HG02678 (cell line): ENCODE data around the gene LRRC19.

Source experiments
- ATAC-seq: cut with Tn5 transposase; IDR thresholded peaks from one replicate; pipeline ENCODE4 v1.9.1; 2021; ENCODE audit warnings: mild to moderate bottlenecking, moderate library complexity; ENCODE audit not compliant: unreplicated experiment

The LRRC19 gene, protein sequence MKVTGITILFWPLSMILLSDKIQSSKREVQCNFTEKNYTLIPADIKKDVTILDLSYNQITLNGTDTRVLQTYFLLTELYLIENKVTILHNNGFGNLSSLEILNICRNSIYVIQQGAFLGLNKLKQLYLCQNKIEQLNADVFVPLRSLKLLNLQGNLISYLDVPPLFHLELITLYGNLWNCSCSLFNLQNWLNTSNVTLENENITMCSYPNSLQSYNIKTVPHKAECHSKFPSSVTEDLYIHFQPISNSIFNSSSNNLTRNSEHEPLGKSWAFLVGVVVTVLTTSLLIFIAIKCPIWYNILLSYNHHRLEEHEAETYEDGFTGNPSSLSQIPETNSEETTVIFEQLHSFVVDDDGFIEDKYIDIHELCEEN

DNA sequence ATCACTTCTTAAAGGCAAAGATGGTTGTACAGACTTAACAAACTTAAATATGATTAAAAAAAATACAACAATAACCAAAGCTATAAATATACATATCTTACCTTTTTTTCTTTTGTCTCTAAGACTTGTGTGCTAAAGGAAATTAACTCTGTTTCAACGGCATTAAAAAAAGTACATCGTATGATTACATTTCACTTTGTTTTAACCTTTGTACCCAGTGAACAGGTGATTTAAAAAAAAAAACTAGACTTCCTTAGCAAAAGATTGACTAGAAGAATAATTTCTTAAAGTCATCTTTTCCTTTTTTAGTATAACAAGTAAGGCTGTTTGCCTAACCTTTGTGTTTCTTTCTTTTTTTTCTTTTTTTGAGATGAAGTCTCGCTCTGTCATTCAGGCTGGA lies at the start of gene LRRC19:
Gene LRRC19, minus strand, starts transcription at position 182 of the 400 bp plus-strand sequence. CDS start 5,978 bp downstream, outside the sequence.
- ATAC-seq, result no peak

DNA sequence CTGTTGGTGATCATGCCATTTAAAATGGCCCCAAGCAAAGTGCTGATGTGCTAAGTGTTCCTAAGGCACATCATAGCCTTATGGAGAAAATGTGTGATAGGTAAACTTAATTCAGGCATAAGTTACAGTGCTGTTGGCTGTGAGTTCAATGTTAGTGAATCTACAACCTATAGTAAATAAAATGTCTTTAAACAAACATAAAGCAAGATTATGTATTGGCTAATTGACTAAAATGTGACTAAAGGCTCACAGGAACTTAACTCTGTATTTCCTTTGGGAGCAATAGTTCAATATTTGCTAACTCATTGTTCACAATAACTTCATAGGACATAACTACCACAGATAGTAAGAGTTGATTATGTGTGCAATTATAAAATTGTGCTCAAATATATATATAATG lies 49.4 kb upstream of the LRRC19 start:
- ATAC-seq, result no peak

DNA sequence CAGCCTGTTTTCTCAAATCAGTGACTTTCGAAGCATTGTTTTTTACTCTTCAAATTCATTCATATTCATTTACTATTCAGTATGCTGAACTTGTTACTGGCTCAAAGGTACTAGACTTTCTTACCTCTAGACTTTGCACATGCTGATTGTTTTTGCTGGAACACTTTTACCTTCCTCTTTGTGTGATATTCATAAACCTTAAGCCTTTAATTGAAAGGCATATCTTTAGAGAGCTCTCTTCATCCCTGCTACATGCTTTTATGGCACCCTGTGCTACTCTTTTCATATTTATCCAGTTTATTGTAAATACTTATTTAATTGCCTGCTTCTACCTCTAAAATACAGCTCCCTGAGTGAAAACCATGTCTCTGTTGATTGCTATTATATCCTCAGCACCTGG lies 48.7 kb upstream of the LRRC19 start:
- ATAC-seq, result no peak

DNA sequence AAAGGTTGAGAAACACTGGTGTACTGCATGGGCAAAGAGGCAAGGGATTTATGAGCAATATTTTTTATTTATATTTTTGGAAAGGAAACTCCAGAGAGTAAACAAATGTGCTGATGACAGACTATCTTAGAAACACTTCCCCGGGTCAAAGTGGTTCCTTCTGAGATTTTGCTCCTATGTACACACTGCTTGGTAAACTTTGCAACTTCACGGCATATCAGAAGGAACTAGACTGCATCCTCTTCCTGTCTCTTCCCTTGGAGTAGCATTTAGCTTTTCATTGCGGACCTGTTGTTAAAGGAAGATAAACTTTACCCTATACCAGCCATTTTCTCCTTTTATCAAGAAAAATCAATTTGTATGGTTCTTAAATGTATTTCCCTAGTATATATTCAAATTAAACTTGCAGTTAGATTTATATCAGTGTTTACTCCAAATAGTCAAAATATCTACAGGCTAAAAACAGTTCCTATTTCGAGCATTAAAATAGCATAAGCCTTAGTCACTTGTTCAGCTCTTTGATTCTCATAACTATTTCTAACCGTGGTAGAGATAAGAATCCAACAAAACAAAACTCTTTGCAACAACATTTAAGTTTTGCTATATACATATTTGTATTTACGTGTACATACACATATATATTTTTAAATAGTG lies 48.0 kb upstream of the LRRC19 start:
- ATAC-seq, result no peak

GRCh38 chr9:27047136-27047535 lies 41.7 kb upstream of the LRRC19 start:
- ATAC-seq, result no peak

GRCh38 chr9:27043176-27043575 lies 37.7 kb upstream of the LRRC19 start:
- ATAC-seq, result no peak

GRCh38 chr9:27042476-27042875 lies 37.0 kb upstream of the LRRC19 start:
- no peak for ATAC-seq

- ATAC-seq, result no peak
Observed at GRCh38 chr9:27041746-27042145, 36.3 kb upstream of the LRRC19 start.

- ATAC-seq, result no peak
Observed at GRCh38 chr9:27037499-27037898, 32.0 kb upstream of the LRRC19 start.

- ATAC-seq, result peak; percentile 87
Observed at GRCh38 chr9:27033815-27034403, 28.4 kb upstream of the LRRC19 start.

GRCh38 chr9:27029186-27029585 lies 23.7 kb upstream of the LRRC19 start:
- no peak for ATAC-seq

- ATAC-seq, result no peak
Observed at GRCh38 chr9:27022920-27023319, 17.4 kb upstream of the LRRC19 start.

- ATAC-seq, result no peak
Observed at GRCh38 chr9:27019589-27019988, 14.1 kb upstream of the LRRC19 start.

DNA sequence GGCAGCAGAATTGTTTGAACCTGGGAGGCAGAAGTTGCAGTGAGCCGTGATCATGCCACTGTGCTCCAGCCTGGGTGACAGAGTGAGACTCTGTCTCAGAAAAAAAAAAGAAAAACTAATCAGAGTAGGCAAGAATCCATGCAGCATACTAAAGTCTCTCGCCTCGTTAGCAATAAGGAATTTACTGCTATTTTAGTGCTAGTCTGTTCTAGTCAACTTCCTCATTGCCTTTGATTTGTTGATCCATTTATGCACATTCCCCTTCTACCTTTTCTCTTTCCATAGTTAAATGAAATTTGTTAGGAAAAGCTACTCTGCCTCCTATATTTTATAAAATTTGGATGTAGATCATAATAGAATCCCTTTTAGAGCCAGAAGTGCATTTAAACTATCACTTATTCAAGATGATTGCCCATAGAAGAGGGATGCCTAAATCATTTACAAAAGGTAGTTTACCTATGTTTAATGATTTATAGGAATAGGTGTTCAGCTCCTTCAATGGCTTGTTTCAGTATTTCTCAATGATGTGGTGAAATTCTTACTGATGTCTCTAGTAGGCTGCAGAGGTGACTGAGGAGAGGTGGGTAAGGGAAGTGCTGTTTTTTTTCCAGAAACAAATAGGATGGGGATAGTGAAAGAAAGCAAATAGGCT lies 1.9 kb downstream of the LRRC19 start:
- ATAC-seq, result no peak

DNA sequence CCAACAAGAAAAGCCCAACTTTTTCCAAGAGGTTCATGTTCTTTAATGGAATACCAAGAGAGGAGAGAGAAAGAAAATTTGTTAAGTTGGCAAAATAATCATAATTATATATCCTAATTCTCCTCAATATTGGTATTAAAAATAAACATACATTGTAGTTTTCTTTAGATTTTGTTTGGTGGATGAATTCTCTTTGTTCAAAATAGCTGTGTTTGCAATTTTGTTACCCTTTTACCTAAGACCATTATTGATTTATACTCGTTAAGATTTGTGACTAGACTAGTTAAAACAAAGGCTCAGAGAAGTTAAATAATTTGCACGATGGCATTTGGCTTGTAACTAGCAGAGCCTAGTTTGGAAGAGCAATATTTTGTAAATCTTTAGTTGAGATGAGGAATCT lies 9.7 kb downstream of the LRRC19 start:
- no peak for ATAC-seq

- ATAC-seq, result no peak
Observed at GRCh38 chr9:26983340-26983739, 22.1 kb downstream of the LRRC19 start.

DNA sequence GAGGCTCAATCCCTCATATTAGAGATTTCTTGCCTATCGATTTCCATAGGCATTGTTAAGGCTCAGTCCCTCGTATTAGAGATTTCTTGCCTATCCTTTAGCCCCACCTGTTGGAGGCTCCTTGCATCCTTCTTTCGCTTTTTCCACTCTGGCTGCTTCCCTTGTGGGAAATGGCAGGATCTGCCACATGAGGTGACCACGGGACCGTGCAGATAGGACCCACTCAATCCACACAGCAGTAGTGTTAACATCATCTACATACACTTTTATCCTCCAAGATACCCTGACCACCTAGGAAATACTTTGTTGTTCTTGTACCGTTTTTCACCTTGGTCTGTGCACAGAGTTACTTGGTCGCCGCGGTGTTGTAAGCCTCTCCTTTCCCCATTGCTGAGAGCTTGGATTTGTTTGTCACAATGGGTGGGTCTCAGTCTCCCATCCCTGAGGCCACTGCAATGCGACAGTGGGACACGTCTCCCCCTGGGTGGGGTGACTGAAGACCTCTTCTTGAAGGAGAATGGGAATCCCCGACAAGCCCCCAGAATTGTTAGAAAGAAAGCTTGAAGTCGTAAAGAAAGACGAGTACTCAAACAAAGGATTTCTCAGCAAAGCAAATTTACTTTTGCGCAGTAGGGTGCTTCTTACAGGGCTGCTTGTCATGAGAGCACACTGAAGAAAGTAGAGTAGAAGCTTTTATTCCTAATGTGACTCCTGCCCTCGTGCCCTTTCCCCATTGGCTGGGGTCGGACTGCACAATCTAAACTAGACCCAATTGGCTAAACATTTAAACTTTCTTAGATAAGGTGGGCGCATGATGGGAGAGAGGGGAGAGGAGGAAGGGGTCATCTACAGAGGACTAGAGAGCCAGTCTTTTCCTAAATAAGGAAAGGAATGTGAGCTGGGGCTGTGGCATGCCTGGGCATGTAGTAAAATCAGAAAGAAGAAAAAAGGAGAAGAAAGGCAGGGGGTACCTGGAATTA lies 29.5 kb downstream of the LRRC19 start:
- no peak for ATAC-seq

GRCh38 chr9:26974927-26975326 lies 30.5 kb downstream of the LRRC19 start:
- ATAC-seq, result no peak

DNA sequence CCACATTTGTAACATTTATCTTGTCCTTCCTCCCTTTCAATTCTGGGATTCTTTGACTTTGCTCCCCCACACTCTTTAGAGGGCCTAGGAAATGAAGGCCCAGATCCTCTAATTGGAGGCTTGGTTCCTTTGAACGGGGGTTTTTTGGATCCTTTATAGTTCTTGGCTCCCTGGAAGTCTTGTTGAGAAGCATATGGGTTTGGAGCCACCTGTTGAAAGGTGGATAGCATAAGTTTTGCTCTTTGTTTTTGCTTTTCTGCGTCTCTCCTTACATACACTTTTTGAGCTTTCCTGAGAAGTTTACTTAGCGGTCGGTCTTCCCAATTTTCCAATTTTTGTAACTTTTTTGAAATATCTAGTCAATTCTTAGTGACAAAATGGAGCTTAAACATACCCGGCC lies 31.5 kb downstream of the LRRC19 start:
- no peak for ATAC-seq

DNA sequence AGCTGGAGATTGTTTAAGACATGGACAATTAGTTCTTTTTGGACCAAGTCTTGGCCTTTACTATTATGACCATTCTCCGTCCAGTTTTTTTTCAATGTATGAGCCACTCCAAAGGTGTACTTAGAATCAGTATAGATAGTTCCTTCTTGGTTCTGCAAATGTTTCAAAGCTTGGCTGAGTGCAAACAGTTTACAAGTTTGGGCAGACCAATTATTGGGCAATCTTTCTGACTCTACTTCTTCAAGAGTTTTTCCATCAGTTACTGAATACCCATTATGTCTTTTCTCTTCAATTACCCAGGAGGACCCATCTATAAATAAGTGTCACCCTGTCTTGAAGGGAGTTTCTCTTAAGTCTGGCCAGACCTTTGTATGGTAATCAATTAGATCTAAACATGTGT lies 33.8 kb downstream of the LRRC19 start:
- ATAC-seq, result no peak

DNA sequence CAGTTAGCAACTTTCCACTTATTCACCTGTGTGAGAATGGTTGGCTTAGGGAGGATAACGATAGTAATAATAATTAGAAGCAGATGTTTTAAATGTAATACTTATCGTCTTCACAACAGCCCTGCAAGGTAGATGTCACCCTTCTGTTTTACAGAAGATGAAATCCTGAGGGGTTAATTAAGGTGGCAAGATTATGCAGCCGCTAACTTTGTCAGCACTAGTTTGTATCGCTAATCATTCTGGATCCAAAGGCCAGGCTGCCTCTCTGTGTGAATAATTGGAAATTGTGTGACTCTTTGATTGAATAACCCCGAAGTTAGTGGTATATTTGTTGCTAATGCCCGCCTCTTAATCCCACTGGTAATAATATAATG lies 48.6 kb downstream of the LRRC19 start:
- ATAC-seq, result no peak
